GM21447 (cell line): ENCODE data around the gene NLRX1.
A peak's percentile ranks its signal among the peaks of the same experiment; 100 is the strongest.
"Not testable (repeated sequence)": the region's sequence is repeated elsewhere in the genome, so short reads cannot be mapped to it uniquely, and the experiment has no call there.

Experiments
- ATAC-seq: cut with Tn5 transposase; IDR thresholded peaks from one replicate; pipeline ENCODE4 v1.9.1; 2021; ENCODE audit not compliant: unreplicated experiment

Gene NLRX1, protein sequence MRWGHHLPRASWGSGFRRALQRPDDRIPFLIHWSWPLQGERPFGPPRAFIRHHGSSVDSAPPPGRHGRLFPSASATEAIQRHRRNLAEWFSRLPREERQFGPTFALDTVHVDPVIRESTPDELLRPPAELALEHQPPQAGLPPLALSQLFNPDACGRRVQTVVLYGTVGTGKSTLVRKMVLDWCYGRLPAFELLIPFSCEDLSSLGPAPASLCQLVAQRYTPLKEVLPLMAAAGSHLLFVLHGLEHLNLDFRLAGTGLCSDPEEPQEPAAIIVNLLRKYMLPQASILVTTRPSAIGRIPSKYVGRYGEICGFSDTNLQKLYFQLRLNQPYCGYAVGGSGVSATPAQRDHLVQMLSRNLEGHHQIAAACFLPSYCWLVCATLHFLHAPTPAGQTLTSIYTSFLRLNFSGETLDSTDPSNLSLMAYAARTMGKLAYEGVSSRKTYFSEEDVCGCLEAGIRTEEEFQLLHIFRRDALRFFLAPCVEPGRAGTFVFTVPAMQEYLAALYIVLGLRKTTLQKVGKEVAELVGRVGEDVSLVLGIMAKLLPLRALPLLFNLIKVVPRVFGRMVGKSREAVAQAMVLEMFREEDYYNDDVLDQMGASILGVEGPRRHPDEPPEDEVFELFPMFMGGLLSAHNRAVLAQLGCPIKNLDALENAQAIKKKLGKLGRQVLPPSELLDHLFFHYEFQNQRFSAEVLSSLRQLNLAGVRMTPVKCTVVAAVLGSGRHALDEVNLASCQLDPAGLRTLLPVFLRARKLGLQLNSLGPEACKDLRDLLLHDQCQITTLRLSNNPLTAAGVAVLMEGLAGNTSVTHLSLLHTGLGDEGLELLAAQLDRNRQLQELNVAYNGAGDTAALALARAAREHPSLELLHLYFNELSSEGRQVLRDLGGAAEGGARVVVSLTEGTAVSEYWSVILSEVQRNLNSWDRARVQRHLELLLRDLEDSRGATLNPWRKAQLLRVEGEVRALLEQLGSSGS

DNA sequence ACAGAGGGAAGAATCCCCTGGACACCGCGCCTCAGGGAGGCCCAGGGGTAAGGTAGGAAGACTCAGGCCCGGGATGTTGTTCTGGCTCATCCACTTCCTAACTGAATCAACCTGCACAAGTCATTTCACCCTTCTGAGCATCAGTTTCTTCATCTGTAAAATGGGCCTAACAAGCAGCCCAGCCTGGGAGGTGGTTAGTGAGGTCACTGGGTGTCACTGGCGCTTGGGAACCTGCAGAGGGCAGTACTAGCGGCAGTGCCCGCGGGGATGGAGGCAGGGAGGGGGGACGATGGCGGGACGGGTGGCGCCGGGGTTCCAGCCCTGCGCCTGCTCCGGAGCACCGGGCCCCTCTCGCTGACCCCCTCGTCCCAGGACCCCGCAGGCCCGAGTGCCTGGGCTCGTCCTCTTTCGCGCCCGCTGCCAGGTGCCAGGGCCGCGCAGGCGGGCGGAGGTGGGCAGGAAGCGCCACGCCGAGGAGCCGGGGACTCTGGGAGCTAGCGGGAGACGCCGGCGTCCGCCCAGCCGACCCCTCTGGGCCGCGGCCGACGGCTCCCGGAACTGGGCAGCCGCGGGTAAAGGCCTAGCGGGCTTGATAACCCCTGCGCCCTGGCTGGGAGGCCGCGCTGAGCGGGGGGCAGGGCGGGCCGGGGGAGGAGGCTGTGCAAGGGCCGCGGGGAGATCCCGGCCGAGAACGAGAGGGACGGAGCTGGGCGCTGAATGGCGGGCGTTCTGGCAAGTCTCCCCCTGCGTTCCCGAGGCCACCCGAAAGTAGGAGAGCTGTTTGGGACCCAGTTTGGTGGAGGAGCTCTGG lies at the start of gene NLRX1:
NLRX1 (plus strand) TSS at position 255 of the 811 bp plus-strand sequence. CDS start 2,679 bp downstream, outside the sequence.
- peak; percentile 88 for ATAC-seq

DNA sequence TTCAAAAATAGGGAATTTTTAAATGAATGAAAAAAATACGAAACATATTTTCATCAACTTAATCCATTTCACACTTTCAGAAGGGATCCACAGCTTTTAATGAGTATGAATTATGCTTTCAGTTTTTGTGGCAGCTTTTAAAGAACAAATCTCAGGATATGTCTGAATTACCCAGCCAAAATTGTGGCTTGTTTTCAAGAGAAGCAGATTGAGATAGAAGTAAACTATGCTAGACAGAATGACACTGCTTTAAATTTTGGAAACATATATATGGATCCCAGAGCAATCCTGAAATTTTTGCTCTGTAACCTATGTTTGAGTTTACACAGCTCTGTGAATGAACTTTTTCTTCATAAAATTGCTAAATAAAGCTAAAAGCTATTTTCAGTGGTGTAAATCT lies 49.6 kb upstream of the NLRX1 start:
- ATAC-seq = no peak

DNA sequence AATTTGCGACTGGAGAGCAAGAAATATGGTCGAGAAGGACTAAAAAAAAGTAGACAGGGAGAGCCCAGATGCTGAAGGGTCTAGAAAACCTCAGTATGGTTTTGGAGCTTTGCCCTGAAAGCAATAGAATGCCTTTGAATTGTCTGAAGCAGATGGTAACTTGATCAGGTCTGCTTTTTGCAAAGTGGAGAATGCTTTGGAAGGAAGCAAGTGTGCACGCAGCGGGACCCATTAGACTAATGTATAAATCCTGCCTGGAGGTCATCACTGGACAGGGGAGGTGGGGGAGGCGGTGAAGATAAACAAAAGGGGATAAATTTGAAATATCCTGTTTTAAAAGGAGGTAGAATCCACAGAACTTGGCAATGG lies 47.9 kb upstream of the NLRX1 start:
- ATAC-seq = no peak

DNA sequence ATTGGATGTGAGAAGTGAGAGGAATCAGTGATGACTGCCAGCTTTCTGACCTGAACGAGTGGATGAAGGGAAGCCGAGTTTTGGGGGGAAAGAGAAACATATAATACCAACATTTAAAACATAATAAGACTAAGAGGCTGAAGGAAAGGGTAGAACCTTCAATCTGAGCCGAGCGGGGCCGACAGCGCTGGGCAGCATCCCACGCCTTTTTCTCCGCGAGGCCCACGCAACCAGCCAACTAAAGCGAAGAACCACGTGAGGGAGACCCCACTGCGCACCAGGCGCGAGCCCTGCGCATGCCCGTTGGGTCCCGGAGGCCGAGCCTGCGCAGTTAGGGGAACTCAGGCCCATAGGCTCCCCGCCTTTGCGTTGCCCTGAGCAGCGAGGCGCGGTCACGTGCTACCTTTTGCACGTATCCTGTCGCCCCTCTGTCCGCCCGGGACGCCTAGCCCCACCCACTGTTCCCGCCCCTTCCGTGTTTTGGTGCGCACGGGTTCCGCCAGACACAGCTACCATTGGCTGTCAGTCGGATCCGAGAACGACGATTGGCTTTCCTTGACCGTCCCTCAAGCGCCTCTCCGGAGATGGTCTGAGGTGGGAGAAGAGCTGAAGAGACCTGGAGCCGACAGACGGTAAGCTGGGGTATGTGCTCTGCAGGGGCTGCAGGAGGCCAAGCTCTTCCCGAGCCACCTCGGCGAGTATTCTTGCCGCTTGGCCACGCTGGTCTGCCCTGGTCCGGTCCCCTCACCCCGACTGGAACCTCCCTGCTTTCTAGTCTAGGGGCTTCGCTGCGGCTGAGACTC lies 47.3 kb upstream of the NLRX1 start, which contains the start of gene HINFP:
HINFP (plus strand) TSS at position 573 of the 803 bp plus-strand sequence. CDS start 5,365 bp downstream, outside the sequence.
- ATAC-seq = peak; percentile 95

DNA sequence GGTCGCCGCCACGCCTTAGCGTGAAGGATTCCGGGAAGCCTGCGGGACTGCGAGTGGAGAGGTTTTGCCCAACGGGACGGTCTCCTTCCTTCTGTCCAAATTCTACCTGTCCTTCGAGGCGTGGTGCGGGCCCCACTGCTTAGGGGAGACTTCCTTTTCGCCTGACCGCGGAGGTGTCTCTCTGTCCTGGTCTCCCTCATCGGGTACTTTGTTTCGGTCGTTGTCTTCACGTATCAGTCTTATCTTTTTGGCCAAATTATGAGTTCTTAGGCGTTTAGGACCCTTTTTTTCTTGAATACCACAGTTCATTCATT lies 46.8 kb upstream of the NLRX1 start:
- ATAC-seq = no peak

DNA sequence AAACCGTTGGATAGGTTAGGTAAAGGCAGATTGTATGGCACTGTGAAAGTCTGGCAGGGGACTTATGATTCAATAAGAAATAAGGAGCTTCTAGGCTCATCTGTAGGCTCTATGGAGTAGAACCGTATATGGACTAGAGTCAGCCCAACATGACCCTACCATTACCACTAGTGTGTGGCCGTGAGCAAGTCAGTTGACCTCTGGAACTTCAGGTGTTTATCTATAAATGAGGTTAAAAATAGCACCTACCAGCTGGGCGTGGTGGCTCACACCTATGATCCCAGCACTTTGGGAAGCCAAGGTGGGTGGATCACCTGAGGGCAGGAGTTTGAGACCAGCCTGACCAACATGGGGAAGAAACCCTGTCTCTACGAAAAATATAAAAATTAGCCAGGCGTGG lies 42.7 kb upstream of the NLRX1 start:
- no peak for ATAC-seq

DNA sequence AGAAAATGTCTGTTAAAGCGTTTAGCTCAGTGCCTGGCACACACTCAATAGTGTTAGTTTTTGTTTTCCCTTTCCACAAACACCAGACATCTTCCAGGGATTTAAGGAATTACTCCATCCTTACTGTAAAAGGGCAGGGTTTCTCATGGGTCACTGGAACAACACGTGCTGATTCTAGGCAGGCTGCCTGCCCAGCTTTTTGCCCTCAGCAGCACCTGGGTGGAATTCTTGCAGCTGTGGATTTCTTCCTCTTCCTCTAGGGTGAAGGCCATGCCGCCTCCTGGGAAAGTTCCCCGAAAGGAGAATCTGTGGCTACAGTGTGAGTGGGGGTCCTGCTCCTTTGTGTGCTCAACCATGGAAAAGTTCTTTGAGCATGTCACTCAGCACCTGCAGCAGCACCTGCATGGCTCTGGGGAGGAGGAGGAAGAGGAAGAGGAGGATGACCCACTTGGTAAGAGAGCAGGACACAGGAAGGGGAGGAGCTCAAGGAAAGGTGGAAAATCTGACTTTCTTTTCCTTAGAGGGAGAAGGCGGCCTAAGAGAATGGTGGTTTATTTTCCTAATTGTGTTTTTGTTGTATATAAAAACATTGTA lies 41.8 kb upstream of the NLRX1 start:
- no peak for ATAC-seq

DNA sequence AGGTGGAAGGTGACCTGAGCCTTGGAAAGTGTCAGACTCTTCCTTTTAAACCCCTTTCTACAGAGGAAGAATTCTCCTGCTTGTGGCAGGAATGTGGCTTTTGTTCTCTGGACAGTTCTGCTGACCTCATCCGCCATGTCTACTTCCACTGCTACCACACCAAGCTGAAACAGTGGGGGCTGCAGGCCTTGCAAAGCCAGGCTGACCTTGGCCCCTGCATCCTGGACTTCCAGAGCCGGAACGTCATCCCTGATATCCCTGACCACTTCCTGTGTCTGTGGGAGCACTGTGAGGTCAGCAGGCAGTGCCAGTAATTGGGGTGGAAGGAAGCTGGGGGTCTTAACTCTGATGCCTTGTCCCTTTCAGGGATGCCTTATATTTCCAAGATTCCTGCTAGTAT lies 37.9 kb upstream of the NLRX1 start:
- ATAC-seq = no peak

DNA sequence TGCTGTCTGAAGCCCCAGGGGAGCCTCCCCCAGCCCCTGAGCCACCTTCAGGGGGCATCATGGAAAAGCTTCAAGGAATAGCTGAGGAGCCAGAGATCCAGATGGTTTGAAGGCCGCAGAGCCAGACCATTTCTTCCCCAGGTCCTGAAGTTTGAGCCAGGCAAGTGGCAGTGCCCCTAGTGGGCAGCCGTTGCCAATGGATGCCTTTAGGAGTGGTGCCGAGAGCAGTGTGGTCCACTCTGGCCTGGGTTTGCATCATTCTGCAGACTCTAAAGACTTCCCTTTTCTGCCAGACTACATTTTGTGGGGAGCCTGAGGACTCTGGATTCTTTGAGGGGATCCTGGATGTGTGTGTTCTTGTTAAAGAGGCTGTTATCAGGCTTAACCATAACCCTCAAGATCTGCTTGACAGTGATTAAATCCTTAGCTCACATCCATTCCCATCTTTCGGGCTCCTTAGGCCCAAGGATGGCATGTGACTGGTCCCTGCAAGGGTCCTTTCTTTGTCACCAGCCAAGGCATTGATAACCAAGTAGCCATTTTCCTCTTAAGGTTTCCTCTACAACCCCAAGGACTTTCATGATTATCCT lies 34.0 kb upstream of the NLRX1 start:
- ATAC-seq = no peak

DNA sequence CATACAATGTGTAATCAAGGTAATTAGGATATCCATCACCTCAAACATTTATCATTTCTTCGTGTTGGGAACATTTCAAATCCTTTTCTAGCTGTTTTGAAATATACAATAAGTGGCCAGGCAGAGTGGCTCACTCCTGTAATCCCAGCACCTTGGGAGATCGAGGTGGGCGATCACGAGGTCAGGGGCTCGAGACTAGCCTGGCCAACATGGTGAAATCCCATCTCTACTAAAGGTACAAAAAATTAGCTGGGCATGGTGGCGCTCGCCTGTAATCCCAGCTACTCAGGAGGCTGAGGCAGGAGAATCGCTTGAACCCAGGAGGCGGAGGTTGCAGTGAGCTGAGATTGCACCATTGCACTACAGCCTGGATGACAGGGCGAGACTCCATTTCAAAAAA lies 29.2 kb upstream of the NLRX1 start:
- ATAC-seq = not testable (repeated sequence)

DNA sequence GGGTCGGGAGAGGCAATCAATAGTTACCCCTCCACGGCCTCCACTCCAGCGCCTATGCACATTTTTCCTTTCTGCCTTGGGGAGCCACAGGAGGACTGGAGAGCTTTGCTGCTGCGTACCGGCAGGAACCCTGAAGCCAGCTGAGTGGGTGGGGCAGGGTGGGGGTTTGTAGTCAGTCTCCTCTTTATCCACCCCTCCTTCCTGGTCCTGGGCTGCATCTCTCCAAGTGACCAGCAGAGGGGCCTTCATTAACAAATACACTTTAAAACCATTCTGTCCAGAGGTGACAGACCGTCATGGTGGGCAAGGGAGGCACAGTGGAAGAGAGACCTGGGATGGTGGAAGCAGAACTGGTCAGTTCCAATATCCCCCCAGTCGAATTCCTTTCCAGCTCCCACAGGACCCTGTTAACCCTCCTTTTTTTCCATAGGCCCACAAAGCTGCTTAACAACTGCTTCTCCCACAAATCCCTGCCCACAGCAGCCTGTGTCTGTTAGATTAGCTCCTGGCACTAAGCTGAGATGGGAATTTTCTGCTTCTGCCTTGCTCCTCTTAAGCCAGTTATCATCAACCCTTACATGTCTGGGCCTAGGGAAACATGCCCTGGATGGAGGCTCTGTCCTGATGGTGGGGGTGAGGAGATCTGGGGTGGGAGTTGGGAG lies 23.6 kb upstream of the NLRX1 start:
- no peak for ATAC-seq

DNA sequence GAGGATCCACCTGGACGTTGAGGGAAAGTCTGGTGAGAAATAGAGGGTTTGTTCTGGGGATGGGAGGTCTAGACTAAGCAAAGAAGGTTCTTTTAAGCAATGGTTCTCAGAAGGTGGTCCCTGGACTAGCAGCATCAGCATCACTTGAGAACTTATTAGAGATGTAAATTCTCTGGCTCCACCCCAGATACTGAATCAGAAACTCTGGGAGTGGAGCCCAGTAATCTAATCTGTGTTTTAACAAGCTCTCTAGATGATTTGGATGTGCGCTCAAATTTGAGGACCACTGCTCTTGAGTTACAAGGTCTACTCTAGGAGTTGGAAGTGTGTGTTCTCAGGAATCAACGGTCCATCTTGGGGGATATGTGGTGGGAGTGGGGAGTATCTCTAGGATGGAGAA lies 23.0 kb upstream of the NLRX1 start:
- ATAC-seq = no peak

DNA sequence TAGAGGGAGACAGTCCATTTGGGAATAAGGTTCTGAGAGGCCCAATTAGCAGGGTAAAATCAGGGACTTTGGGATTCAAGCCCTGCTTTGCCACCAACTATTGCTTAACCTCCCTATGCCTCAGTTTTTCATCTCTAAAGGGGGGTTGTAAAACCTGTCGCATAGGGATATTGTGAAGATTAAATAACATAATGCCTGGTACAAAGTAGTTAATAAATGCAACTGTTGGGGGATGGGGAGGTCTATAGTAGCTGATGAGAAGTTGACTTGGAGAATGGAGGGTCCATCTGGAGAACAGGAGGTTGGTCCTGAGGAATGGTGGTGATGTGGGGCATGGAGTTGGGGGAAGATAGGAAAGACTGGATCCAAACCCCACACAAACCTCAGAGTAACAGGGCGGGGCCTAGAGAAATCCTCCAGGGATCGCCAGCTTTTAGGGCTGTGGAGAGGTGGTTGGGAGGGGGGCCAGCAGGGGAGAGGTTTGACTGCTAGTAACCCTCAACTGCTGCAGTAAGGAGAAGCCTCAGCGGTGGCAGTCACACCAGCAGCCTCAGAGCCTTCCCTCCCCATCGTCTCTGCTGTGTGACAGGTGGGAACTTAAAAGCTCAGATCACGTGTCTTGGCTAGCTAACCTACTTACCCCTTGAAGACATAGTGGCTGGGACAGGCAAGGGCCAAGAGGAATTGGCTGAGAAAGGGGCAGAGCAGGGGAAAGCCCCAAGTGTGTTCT lies 20.8 kb upstream of the NLRX1 start:
- no peak for ATAC-seq

DNA sequence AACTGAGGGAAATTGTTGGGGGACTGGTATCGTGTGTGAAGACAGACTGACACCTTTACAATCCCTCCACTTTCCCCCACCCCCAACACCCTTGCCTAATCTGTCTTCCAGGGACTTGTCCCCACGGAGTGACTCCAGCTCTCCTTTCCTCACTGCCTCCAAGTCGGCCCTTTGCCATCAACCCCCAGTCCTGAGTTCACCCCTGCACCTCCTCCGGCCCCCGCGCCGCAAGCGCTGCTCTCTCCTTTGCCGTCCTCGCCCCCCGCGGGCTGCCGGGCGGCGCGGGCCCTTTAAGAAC lies 19.9 kb upstream of the NLRX1 start:
- ATAC-seq = no peak

DNA sequence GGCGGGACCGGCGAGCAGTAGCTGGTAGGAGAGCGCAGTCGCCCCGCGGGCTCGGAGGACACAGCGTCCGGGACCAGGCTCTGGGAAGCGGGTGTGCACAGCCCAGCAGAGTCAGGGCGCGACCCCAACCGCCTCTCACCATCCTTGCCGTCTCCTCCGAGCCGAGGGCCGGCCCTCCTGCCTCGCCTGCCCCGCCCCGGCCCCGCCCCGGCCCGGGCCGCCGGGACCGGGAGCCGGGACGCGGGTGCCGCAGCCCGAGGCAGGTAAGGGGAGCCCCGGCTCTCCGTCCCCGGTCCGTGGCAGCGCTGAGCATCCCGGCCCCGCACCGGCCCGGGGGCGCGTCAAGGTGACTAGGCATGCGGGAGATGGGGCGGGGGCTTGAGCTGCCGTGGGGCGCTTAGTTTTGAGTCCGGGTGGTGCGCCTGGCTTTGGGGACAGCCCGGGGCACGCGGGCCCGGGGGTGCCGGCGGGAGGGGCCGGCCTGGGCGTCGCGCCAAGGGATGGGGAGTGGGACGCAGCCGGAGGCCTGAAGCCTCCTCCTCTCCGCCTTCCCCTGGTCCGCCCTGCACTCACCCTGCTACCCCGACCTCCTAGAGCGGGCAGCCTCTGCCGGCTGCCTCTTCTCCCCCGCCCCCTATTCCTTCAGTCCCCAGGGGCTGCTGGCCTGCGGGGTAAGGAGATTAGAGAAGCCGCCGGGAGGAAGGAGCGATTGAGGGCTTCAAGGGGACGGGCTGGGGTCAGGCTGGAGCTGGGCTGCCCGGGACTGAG lies 19.3 kb upstream of the NLRX1 start, which contains the start of gene ABCG4:
ABCG4 (plus strand) TSS at position 35 of the 768 bp plus-strand sequence. CDS start 914 bp downstream, outside the sequence.
- no peak for ATAC-seq

DNA sequence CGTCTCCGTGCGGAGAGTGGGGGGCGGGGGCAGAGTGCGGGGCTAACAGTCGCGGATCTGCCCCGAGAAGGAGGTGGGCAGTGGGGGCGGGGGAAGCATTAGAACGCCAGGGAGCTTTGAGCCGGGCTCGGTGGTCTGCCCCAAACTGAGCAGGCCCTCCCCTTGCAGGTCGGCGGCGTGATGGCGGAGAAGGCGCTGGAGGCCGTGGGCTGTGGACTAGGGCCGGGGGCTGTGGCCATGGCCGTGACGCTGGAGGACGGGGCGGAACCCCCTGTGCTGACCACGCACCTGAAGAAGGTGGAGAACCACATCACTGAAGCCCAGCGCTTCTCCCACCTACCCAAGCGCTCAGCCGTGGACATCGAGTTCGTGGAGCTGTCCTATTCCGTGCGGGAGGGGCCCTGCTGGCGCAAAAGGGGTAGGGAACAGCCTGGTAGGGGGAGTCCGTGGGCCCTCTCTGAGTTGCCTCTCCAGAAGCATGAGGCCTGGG lies 18.7 kb upstream of the NLRX1 start:
- ATAC-seq = no peak

DNA sequence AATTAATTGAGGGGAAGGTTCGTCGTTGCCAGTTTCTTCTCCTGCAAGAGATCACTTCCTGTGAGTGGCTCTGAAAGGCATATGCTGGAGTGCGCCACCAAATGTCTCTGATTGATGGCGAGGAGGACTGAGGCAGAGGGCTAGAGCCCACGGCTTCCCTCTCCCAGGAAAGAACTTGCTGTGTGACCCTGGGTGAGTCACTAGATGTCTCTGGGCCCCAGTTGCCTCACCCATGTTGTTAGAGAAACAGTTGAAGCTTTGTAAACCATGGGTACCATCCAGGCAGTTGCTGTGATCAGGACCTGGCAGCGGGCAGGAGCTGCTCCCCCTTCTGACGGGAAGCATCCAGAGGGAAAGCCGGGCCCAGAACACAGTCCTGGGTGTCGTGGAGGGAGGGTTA lies 16.5 kb upstream of the NLRX1 start:
- ATAC-seq = no peak

DNA sequence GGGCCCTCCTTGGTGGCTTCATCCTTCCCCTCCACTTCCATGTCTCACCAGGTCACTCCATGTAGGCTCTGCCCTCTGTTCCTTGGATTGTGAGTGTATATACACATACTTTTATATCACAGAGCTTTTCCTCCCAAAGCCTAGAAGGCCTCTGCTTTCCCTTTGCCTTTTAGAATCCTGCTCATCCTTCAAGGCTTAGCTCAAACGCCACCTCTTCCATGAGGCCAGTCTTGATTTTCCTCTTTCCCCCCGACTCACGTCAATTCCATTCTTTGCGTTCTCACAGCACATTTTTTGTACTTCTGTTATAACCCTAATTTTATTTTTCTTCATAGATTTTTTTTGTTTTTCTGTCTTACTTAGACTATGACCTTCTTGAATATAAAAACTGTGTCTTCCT lies 15.9 kb upstream of the NLRX1 start:
- ATAC-seq = no peak
